NK-92 treated with Interleukin-12 subunit alpha and Interleukin-12 subunit beta, amount 100 ng/mL, for 24 hours (cell line): ENCODE measurements around the gene LRRC9.
"Not testable (repeated sequence)": the region's sequence is repeated elsewhere in the genome, so short reads cannot be mapped to it uniquely, and the experiment has no call there.

Experiments
- DNase-seq: peaks from one replicate; lab custom pipeline; 2025; lab: John Stamatoyannopoulos, UW

The LRRC9 gene

DNA sequence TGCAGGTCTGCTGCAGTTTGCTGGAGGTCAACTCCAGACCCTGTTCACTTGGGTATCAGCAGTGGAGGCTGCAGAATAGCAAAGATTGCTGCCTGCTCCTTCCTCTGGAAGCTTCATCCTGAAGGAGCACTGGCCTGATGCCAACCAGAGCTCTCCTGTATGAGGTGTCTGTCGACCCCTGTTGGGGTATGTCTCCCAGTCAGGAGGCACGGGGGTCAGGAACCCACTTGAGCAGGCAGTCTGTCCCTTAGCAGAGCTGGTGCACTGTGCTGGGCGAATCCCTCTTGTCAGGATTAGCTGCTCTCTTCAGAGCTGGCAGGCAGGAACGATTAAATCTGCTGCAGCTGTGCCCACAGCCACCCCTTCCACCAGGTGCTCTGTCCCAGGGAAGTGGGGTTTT lies 37.9 kb downstream of the LRRC9 start:
- DNase-seq, result not testable (repeated sequence)

DNA sequence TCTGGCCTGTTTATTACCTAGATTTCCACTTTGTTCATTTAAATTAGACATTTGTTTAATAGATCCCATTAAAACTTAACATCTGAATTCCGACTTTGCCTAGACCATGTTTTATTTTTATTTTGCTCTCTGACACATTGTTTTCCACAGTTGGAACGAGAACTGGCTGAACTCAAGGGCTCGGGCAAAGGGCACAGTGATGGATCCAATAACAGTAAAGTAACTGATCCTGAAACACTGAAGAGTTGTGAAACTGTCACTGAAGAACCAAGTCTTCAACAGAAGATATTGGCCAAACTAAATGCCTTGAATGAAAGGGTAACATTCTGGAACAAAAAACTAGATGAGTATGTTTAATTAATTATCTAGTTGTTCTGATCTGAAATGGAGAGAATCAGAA lies 39.7 kb downstream of the LRRC9 start:
- DNase-seq, result no peak

DNA sequence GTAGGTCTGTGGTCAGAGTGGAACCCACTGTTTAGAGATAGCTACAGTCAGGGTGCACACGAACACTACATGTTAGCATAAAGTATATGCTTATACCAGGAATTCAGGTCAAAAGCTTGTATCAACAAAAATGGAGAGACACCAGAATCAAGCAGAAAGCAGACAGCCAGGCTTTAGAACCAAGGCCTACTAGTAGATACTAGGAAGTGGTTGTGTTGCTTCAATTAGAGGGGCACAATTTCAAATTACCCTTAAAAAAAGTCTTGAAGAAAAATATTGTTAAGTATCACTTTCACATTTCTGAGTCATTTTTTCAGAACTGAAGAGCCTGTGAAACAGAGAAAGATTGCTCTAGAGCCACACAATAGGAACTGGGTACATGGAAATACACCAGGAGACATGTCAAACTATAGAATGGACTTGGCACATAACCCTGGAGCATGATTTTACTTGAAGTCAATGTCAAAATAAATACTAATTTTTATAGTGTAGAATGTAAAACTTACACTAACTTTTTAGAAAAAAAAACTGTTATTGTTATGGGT lies 41.6 kb downstream of the LRRC9 start:
- no peak for DNase-seq

DNA sequence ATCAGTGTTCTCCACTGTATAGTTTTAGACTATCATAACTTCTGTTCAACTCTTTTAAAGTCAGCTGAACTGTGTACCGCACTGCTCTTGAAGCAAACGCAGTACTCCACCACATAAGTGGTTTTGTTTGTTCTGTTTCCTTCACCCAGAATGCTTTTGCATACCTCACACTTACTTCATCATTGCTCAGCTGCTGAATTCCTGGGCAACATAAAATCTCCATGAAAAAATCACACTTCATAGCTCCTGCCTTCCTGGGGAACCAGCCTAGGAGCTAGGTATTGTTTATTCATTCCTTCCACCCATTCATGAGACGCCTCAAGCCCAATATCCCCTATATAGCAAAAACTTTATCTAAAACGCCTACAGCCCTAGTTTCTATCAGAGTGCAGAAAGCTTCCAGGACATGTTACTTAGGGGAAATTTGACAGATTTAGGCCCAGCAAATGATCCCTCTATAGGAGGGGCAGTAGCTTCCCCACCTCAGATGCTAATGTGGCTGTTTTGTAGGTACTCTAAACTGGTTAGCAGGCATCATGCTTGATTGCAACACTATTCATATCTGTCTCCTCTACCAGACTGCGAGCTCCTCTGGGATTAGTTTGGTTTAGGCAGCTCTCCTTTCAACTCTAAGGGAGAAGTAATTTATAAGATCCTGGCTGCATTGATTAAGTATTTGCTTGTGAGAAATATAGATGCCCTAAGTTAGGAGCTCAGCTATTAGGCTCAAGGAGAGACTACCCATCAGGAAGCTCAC lies 44.5 kb downstream of the LRRC9 start:
- no peak for DNase-seq

DNA sequence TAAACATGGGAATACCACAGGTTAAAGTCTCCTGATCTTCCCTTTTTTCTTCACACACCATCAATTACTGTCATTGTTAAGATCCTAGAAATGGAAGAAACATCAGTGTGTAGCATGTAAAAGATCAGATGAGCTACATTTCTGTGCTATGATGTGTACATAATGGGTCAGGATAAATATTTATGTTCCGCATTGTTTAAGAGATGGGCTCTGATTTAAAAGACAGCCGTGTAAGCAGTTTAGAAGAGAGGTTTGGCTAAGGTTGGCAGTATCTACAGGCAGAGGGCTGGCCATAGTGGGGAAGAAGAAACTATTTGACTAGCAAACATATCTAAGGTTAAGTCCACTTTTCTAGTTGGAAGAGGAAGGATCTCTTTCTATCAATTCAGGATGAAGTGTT lies 49.4 kb downstream of the LRRC9 start:
- DNase-seq, result no peak

DNA sequence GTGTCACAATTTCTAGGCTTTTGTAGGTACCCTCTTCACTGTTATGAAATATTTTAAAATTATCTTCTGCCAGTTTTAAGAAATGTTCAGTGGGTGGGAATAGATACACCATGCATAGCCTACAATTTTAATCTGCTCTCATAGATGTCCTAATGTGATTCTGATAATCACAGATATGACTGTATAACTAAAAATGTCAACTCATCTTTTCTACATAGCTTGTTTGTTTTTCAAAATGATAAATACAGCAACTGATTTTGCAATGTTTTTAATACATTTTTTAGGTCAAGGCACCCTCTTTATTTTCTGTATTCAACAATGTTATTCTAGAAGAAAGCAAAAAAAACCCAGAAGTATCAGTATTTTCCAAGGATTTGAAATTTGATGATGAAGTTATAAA lies 61.6 kb downstream of the LRRC9 start:
- DNase-seq, result no peak

DNA sequence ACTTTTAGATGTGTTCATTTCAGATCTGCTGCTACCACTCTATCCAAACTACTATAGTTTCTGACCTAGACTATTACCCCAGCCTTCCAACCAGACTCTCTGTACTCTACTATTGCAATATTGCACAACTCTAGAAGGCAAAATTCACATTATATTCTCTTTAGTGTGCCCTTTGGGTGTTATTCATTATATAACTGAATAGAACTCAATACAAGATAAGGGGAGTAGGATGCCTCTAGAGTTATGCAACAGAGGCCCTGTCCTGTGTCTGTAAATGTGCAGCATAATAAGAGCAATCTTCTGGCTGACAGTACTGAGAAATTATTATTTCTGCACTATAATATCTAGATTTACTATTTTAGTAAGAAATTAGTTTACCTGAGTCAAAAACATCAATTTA lies 63.1 kb downstream of the LRRC9 start:
- no peak for DNase-seq

DNA sequence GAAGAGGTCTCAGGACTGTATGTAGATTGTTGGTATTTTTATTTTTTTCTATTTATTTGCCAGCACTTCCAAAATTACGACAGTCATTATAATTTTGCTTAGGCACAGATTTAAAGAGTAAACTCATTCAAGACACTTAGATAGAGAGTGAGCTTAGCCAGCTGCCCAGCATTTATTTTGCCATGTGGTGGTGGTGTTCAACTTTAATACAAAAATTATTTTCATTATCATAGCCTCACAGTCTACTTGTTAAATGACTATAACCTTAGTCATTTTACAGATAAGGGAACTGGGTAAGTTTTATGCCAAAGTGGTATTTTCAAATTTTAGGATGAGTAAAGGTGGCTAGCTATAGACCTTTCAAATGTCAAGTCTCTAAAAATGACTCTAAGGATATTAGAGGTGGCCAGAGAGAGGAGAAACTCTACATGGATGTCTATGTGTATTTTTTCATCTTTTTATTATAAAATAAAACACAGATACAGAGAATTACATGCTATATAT lies 66.7 kb downstream of the LRRC9 start:
- DNase-seq, result no peak

DNA sequence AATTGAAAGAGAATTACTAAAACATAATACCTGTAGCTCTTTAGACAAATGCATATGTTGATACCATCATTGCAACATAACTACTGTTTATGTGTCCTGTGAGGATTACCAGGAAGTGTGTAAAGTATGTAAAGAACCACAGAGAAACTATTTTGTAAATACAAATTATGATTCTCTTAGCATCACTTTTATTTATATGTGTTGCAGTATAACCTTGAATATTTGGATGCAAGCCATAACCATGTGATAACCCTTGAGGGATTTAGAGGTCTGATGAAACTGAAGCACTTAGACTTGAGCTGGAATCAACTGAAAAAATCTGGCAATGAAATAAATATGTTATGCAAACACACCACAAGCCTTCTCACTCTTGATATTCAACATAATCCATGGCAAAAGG lies 77.5 kb downstream of the LRRC9 start:
- no peak for DNase-seq

DNA sequence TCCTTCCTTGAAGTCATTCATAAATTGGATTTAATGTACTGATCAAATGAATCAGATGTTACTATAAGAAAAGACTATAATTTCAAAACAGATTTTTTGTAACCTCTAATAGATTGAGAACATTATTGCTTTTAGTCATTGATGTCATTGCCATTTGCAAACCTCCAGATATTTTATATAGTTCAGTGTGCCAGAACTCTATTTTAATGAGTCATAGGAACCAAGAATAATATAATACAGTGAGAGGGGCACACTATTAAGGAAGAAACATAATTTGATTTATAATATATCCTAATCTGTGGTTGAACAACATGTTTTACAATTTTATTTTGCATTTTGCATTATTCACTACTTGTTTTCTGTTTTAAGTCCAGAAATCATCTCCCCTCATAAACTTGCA lies 78.0 kb downstream of the LRRC9 start:
- no peak for DNase-seq

DNA sequence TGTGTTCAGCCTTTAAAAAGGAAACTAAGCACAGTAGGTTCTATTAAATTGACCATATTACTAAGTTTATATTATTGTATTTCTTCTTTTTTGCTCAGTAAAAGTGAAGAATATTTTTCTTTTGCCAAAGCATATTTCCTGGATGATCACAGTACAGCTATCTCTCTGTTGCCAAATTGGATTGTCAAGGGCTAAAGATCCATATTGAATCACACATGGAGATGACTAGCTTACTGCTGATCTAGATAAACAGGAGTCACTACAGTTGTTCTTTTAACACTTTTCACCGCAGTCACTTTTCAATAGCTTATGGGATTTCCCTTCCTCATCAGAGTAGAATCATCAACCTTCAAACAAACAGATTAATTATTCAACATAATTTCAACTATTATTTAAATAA lies 78.6 kb downstream of the LRRC9 start:
- DNase-seq, result no peak

DNA sequence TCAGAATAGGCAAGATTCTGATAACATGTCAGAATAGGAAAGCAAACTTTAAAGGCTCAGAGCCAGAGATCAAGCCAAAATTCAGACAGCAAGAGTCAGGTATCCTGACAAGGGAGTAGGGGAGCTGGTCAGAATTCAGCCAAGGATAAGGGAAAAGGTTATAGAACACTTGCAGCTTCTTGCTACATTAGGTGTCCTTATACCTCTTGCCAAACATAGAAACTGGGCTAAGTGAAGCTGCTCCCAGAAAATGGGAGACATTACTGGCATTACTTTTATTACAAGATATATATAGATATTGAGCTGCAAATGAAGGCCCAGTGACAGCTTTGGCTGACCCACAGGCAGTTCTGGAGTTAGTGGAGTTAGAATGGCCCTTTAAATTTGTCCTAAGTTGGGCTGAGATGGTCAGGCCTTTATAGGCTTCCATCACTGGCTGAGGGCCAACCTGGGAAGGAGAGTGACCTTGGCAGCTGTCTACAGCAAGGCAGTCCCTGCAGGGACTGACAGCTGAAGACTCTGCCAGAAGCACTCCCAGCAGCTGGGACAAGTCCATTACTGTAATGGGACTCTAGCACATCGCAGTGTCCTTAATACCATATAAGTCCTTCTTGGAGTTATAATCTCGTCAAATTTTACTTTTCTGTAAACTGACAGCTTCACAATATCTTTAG lies 83.0 kb downstream of the LRRC9 start:
- DNase-seq, result no peak

DNA sequence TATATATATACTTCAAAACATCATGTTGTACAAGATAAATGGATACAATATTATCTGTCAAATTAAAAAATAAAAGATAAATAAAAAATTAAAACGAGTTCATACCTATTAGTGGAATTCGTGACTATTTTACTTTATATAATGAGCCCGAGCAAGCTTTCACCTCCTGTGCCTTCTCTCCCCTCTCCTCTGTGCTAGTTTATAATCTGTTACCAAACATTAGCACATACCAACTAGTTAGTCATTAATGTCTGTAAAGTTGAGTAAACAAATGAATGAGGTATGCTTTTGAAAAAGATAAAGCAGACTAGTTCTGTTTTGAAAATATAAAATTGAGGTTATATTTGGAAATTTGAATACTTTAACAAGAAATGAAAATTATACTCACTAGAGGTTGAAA lies 84.0 kb downstream of the LRRC9 start:
- DNase-seq, result no peak

DNA sequence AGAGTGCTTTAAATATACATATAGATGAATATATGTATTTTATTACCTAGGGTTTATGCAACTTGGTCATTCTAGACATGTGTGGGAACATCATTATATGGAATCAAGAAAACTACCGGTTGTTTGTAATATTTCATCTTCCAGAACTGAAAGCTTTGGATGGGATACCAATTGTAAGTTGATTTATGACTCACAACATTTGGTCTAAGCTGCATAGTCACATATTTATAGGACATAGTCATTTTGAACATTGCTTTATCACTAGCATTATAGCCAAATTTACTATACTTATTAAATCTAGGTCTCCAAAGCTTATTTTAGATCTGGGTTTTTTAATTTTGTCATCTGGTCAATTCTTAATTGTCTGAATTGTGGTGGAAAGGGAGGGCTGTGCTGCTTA lies 88.1 kb downstream of the LRRC9 start:
- no peak for DNase-seq

DNA sequence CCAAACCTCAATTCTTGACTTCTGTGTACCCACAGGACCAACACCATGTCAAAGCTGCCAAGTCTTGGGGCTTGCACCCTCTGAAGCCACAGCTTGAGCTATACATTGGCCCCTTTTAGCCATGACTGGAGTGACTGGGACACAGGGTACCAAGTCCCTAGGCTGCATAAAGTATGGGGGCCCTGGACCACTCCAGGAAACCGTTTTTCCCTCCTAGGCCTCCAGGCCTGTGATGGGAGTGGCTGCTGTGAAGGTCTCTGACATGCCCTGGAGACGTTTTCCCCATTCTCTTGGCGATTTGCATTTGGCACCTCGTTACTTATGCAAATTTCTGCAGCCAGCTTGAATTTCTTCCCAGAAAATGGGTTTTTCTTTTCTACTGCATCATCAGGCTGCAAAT lies 90.3 kb downstream of the LRRC9 start:
- not testable (repeated sequence) for DNase-seq

DNA sequence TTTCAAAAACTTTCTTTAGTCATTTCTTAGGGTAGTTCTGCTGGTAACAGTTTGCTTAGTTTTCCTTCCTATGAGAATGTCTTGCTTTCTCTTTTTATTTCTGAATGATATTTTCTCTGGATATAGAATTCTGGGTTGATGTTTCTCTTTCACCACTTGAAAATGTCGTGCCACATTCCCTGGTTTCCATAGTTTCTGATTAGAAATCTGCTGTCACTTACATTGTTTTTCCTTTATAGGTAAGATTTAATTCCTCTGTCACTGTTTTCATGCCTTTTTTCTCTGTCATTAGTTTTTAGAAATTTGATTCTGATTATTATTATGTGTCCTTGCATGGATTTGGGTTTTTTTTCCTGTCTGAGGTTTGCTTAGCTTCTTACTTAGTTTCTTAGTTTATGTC lies 94.5 kb downstream of the LRRC9 start:
- no peak for DNase-seq

DNA sequence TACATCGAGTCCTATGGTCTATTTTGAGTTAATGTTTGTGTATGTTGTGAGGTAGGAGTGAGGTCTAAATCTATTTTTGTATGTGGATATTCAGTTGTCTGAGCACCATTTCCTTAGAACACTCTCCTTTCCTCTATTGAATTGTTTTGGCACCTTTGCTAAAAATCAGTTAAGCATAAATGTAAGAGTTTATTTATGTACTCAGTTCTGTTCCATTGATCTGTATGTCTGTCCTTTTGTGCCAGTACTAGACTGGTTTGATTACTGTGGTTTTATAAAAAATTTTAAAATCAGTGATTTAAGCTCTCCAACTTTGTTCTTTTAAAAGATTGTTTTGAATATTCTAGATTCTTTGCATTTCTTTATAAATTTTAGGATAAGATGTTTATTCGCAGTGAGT lies 101.7 kb downstream of the LRRC9 start:
- DNase-seq, result no peak

DNA sequence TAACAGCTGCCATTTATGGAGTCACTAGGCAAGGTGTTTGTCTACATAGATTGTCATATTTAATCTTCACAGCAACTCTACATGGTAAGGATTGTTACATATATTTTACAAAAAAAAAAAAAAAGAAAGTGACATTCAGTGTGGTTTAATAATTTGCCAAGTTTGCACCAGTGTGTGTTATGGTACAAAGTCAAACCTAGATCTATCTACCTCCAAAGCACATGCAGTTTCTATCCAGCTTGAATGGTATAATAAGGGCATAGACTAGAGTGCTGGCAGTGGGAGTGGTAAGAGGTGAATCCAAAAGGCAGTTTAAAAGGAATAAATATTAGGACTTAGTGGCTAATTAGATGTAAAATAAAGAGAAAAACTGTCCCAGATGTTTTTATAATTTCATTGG lies 105.6 kb downstream of the LRRC9 start:
- no peak for DNase-seq

DNA sequence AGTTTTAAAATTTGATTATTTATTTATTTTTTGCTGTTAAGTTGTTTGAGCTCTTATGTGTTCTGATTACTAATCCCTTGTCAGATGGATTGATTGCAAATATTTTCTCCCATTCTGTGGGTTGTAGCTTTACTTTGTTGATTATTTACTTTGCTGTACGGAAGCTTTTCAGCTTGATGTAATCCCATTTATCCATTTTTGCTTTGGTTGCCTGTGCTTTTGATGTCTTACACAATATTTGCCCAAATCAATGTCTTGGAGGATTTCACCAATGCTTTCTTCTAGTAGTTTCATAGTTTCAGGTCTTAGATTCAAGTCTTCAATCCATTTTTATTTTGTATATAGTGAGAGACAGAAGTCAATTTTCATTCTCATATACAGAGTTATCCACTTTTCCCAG lies 115.2 kb downstream of the LRRC9 start:
- DNase-seq, result no peak

DNA sequence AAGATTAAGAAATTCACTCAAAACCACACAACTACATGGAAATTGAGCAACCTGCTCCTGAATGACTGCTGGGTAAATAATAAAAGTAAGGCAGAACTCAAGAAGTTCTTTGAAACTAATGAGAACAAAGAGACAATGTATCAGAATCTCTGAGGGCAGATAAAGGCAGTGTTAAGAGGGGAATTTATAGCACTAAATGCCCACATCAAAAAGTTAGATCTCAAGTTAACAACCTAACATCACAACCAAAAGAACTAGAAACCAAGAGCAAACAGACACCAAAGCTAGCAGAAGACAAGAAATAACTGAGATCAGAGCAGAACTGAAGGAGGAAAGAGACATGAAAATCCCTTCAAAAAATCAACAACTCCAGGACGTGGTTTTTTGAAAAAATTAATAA lies 128.0 kb downstream of the LRRC9 start:
- DNase-seq, result not testable (repeated sequence)

DNA sequence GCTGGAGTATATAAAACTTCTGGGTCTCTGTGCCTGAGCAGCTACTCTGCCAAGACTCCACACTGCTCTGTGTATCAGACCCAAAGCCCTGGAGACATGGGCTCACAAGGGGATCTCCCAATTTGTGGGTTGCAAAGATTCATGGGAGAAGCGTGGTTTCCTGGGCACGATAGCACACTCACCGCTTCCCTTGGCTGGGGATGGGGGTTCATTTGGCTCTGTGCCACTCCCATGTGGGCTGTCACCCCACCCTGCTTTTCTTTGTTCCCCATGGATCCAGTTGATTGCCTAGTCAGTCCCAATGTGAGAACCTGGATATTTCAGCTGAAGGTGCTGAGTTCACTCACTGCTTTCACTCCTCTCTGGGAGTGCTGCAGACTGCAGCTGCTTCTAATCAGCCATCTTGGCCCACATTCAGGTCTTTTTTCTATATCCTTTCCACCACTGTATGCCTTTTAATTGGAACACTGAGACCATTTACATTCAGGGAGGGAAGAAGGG lies 131.8 kb downstream of the LRRC9 start:
- DNase-seq, result no peak

DNA sequence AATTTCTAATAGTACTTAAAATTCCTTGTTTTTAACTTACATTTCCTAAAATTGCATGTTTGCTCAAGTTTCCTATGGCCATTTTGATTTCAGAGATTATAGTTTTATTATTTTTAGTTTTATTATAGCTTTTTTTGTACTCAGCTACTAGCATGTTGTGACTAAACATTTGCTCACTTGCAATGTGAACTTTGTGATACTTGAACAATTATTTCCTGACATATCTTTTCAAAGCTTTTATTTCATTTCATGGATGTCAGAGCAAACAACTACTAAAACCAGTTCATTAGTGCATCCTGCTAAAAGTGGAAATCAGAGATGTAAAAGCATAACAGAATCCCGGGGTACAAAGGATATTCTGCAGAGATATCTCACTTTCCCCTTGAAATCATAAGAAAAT lies 138.1 kb downstream of the LRRC9 start:
- DNase-seq, result no peak

DNA sequence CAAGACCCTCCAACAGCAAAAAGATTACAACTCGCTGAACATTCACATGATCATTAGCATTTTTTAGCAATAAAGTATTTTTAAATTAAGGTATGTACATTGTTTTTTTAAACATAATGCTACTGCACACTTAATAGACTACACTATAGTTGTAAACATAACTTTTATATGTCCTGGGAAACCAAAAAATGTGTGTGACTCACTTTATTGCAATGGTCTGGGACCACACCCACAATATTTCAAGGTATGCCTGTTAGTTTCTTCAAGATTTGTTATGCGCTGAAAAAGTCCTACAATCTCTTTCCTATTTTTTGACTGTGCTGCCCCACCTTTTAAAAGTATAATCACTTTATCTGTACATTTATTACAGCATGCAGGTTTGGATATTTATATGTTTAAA lies 141.4 kb downstream of the LRRC9 start:
- DNase-seq, result no peak
